Mucosa of rectum (tissue), 2 donors: ENCODE data around the gene LPAR1.

Experiments
- H3K27ac ChIP-seq, 2 donors: one replicate each; pipeline ENCODE4 v1.7.0; 2013; ENCODE audit warnings: inconsistent platforms in 2 of 2, low read depth in 2 of 2, low read length in 2 of 2
- H3K27me3 ChIP-seq, 2 donors: one replicate each; pipeline ENCODE4 v1.7.0; 2013; ENCODE audit warnings: low read length in 2 of 2; ENCODE audit not compliant: control insufficient read depth in 2 of 2, insufficient read depth in 2 of 2
- H3K36me3 ChIP-seq, 2 donors: one replicate each; pipeline ENCODE4 v1.7.0; 2013; ENCODE audit warnings: low read length in 2 of 2; ENCODE audit not compliant: control insufficient read depth in 2 of 2, insufficient read depth in 2 of 2
- H3K4me1 ChIP-seq, 2 donors: one replicate each; pipeline ENCODE4 v1.7.0; 2013; ENCODE audit warnings: low read length in 2 of 2, mild to moderate bottlenecking in 1 of 2; ENCODE audit not compliant: control insufficient read depth in 2 of 2, insufficient read depth in 2 of 2
- H3K4me3 ChIP-seq, 2 donors: one replicate each; pipeline ENCODE4 v1.7.0; 2013; ENCODE audit warnings: low read length in 2 of 2
- H3K9ac ChIP-seq, 2 donors: one replicate each; pipeline ENCODE4 v1.7.0; 2013; ENCODE audit warnings: low read length in 2 of 2, low read depth in 1 of 2, mild to moderate bottlenecking in 1 of 2
- H3K9me3 ChIP-seq, 2 donors: one replicate each; pipeline ENCODE4 v1.7.0; 2013; ENCODE audit warnings: low read length in 2 of 2; ENCODE audit not compliant: control insufficient read depth in 2 of 2
- donor health status: healthy.
- donor health status: Normal muscosa, but diverticular disease.

Gene LPAR1

DNA sequence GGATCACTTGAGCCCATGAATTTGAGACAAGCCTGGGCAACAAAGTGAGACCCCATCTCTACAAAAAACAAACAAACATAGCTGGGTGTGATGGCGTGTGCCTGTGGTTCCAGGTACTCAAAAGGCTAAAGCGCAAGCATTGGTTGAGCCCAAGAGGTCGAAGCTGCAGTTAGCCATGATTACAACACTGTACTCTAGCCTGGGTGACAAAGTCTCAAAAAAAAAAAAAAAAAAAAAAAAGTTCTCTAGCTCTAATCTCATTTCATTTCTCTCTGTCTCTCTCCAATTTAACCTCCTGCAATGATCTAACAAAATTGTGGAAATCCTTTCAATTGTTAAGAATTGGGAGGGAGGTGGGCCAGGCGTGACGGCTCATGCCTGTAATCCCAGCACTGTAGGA lies 33.3 kb downstream of the LPAR1 start:
- Histone ChIP-seq H3K27ac (no peak overlapping the region), H3K9ac (no peak overlapping the region), H3K27me3 (no peaks in the 10 kb centered on the region), H3K9me3 (no peaks in the 10 kb centered on the region), H3K36me3 (no peaks in the 10 kb centered on the region), H3K4me1 (peaks cover 0 to 10% of the 10 kb centered on the region in 2 donors), H3K4me3 (no peak overlapping the region)

- Histone ChIP-seq H3K9ac (no peak overlapping the region), H3K27ac (no peak overlapping the region), H3K4me3 (no peak overlapping the region), H3K27me3 (no peaks in the 10 kb centered on the region), H3K36me3 (no peaks in the 10 kb centered on the region), H3K4me1 (peaks cover 0 to 10% of the 10 kb centered on the region in 2 donors), H3K9me3 (no peaks in the 10 kb centered on the region)
Measured at GRCh38 chr9:111003182-111003581, 35.1 kb downstream of the LPAR1 start.

- Histone ChIP-seq H3K36me3 (no peaks in the 10 kb centered on the region), H3K9me3 (no peaks in the 10 kb centered on the region), H3K27me3 (no peaks in the 10 kb centered on the region), H3K9ac (no peak overlapping the region), H3K4me1 (peaks cover 0 to 10% of the 10 kb centered on the region in 2 donors), H3K4me3 (no peak overlapping the region), H3K27ac (no peak overlapping the region)
Measured at GRCh38 chr9:111001526-111001925, 36.7 kb downstream of the LPAR1 start.

DNA sequence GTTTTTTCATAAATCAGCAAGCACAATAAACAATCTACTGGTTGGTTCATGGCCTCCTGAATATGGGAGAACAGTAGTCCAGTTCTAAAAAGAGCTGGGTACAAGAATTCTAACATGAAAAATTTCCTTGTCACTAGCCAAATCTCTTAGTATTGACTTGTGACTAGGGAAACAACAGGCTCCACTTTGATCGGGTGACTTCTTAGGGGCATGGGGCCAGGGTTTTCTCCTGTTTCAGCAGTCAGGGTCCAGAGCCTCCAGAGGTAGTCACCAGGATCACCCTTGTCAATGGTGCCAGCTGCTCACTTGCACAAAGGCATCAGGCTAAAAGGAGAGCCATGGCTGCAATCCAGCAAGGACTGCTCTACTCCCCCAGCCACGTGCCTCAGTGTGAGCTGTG lies 38.1 kb downstream of the LPAR1 start:
- no peaks in the 10 kb centered on the region for H3K27me3 ChIP-seq
- no peak overlapping the region for H3K9ac ChIP-seq
- H3K4me1 ChIP-seq = peaks cover 0 to 4% of the 10 kb centered on the region in 2 donors
- no peaks in the 10 kb centered on the region for H3K9me3 ChIP-seq
- H3K36me3 ChIP-seq = no peaks in the 10 kb centered on the region
- no peak overlapping the region for H3K27ac ChIP-seq
- H3K4me3 ChIP-seq = no peak overlapping the region

DNA sequence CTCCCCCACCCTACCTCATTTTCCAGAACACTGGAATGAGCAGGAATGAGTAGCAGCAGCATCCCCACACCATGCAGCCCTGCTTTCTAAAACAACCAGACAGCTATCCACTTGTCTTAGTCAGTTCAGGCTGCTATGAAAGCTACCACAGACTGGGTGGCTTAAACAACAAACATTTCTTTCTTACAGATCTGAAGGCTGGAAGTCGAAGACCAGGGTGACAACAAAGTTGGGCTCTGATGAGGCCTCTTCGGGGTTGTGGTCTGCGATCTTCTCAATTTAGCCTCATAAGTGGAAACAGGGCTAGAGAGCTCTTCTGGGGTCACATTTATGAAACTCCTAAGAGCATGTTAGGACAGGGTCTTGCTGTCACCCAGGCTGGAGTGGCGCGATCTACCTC lies 38.9 kb downstream of the LPAR1 start:
- no peak overlapping the region for H3K4me3 ChIP-seq
- H3K27ac ChIP-seq = no peak overlapping the region
- no peak overlapping the region for H3K9ac ChIP-seq
- no peaks in the 10 kb centered on the region for H3K4me1 ChIP-seq
- no peaks in the 10 kb centered on the region for H3K9me3 ChIP-seq
- H3K27me3 ChIP-seq = no peaks in the 10 kb centered on the region
- no peaks in the 10 kb centered on the region for H3K36me3 ChIP-seq

DNA sequence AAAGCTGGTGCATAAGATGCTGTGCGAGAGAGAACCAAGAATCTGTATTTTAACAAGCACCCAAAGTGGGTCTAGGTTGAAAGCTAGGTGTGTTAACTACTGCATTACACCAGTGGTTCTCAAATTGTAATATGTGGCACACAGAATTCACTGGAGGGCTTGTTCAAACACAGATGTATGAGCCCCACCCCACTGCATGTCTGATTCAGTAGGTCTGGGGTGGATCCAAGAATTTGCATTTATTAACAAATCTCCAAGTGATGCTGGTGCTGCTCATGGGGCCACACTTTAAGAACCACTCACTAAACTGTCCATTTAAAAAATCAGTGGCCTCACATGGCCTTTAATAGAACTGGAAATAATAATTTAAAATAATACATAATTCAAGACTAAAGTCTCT lies 40.4 kb downstream of the LPAR1 start:
- no peak overlapping the region for H3K4me3 ChIP-seq
- no peaks in the 10 kb centered on the region for H3K36me3 ChIP-seq
- no peaks in the 10 kb centered on the region for H3K9me3 ChIP-seq
- H3K4me1 ChIP-seq = no peaks in the 10 kb centered on the region
- no peak overlapping the region for H3K9ac ChIP-seq
- no peak overlapping the region for H3K27ac ChIP-seq
- H3K27me3 ChIP-seq = no peaks in the 10 kb centered on the region

- no peaks in the 10 kb centered on the region for H3K27me3 ChIP-seq
- H3K27ac ChIP-seq = peak overlapping the region in 1 of 2 donors; percentile 53
- no peaks in the 10 kb centered on the region for H3K4me1 ChIP-seq
- no peaks in the 10 kb centered on the region for H3K9me3 ChIP-seq
- no peaks in the 10 kb centered on the region for H3K36me3 ChIP-seq
- H3K4me3 ChIP-seq = no peak overlapping the region
- H3K9ac ChIP-seq = no peak overlapping the region
Measured at GRCh38 chr9:110996436-110997220, 41.6 kb downstream of the LPAR1 start.

DNA sequence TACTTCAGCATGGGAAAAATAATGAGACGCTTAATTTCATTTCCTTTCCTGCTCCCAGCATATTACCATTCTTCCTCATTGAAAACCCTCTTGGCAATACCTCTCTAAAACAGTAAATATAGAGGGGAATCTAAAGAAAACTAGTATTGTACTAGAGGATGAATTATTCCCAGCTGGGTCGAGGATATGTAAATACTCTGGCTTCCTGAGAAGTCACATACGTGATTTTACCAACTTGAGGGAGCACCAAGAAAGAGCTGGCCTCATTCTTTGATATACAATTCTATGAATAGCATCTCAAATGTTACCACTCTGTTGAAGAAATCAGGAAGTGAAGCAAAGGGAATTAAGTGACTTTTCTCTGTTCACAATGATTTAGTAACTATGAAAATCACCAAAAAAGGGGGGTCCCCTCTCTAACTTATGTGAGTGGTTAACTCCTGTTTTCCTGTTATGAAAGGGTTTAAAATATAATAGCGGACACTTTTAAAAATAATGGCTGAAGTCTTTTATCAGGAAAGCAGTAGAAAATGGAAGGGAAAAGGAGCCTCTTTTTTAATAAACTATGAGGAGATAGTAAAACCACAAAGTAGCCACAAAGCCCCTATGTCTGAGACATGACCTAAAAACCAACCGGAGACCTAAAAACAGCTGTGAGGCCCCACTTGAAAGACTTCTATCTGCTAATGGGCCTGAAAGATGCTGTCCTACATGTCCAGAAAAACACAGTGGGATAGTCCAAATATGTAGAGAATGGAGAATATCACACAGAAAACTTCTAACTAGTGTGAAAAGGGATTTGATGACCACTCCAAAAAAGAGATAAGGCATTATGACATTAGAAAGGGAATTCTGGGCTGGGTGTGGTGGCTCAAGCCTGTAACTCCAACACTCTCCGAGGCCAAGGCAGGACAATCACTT lies 42.6 kb downstream of the LPAR1 start:
- peak overlapping the region; percentile 26 for H3K27ac ChIP-seq
- peaks cover 0 to 4% of the 10 kb centered on the region in 2 donors for H3K4me1 ChIP-seq
- H3K9me3 ChIP-seq = no peaks in the 10 kb centered on the region
- no peaks in the 10 kb centered on the region for H3K27me3 ChIP-seq
- no peaks in the 10 kb centered on the region for H3K36me3 ChIP-seq
- no peak overlapping the region for H3K4me3 ChIP-seq
- no peak overlapping the region for H3K9ac ChIP-seq

- Histone ChIP-seq H3K9ac (no peak overlapping the region), H3K9me3 (no peaks in the 10 kb centered on the region), H3K27me3 (no peaks in the 10 kb centered on the region), H3K4me1 (peaks cover 0 to 6% of the 10 kb centered on the region in 2 donors), H3K36me3 (no peaks in the 10 kb centered on the region), H3K27ac (peak overlapping the region in 1 of 2 donors; percentile 10), H3K4me3 (no peak overlapping the region)
Measured at GRCh38 chr9:110994771-110995241, 43.5 kb downstream of the LPAR1 start.

GRCh38 chr9:110990481-110990880 lies 47.8 kb downstream of the LPAR1 start:
- H3K27ac ChIP-seq = no peak overlapping the region

More at GRCh38 chr9:110990481-110990880, 47.8 kb downstream of the LPAR1 start:
- Histone ChIP-seq H3K4me3 (no peak overlapping the region), H3K27me3 (no peaks in the 10 kb centered on the region), H3K4me1 (peaks cover 0 to 6% of the 10 kb centered on the region in 2 donors), H3K9me3 (no peaks in the 10 kb centered on the region), H3K36me3 (no peaks in the 10 kb centered on the region), H3K9ac (no peak overlapping the region)
